Measurements from ENCODE around the gene ADAMTS12. TPM values are rescaled to one million over a fixed set of nuclear protein-coding genes. Genes with fewer than 3 reads are reported as not detected.

Gene ADAMTS12
- polyA plus RNA-seq, 6 donors from 2014 or later, result not detected

GRCh38 chr5:33806738-33807442 lies 84.9 kb downstream of the ADAMTS12 start:
- ATAC-seq (ENCODE audit: low read depth in 2 of 2), result no peak
- Mint-ChIP-seq H3K9me3 (peaks cover 0 to 7% (median 0%) of the 10 kb centered on the region in 7 donors), H3K4me1 (no peaks in the 10 kb centered on the region), H3K4me3 (no peak overlapping the region), H3K27ac (no peak overlapping the region), H3K36me3 (no peaks in the 10 kb centered on the region), H3K27me3 (peaks cover 0 to 19% (median 12%) of the 10 kb centered on the region in 3 donors)
- DNase-seq, result no peak

GRCh38 chr5:33801292-33801691 lies 90.5 kb downstream of the ADAMTS12 start:
- Mint-ChIP-seq H3K9me3 (peaks cover 0 to 1% (median 0%) of the 10 kb centered on the region in 7 donors), H3K4me3 (no peak overlapping the region), H3K27ac (no peak overlapping the region), H3K4me1 (no peaks in the 10 kb centered on the region), H3K36me3 (no peaks in the 10 kb centered on the region), H3K27me3 (peaks cover 0 to 12% (median 10%) of the 10 kb centered on the region in 3 donors)
- DNase-seq, result no peak
- ATAC-seq (ENCODE audit: low read depth in 2 of 2), result no peak

DNA sequence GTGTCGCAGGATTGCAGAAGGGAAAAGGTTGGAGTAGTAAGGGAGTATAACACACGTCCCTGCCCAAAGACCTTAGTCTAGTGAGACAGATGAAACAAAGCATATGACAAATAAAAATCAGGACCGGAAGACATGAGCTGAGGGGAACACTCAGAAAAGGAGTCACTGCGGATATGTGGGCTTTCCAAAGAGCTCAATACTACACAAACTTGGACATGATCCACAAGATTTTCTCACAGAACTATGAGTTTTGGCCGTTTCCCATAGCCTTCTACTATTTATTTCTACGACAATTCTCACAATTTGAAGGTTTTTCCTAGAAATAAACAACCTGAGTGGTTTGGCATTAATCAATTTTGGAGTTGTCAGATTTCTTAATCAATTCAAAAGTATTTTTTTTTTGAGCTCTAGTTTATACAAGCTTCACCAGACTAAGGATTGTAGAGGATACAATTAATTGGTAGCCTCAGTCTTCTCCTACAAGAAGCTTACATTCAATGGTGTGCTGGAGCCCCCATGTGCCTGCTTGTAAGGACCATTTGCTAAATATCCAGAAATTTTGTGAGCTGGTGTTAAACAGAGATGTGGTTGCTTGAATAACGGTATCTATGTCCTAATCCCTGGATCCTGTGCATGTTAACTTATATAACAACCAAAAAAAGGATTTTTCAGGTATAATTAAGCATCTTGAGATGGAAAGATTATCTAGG lies 91.4 kb downstream of the ADAMTS12 start:
- Mint-ChIP-seq H3K27me3 (peaks cover 0 to 12% (median 10%) of the 10 kb centered on the region in 3 donors), H3K9me3 (peaks cover 0 to 1% (median 0%) of the 10 kb centered on the region in 7 donors), H3K27ac (no peak overlapping the region), H3K4me1 (no peaks in the 10 kb centered on the region), H3K4me3 (no peak overlapping the region), H3K36me3 (no peaks in the 10 kb centered on the region)
- ATAC-seq (ENCODE audit: low read depth in 2 of 2) (no peak), DNase-seq (no peak)

GRCh38 chr5:33795496-33795895 lies 96.3 kb downstream of the ADAMTS12 start:
- Mint-ChIP-seq H3K4me3 (no peak overlapping the region), H3K27ac (no peak overlapping the region), H3K9me3 (no peaks in the 10 kb centered on the region), H3K36me3 (no peaks in the 10 kb centered on the region), H3K27me3 (no peaks in the 10 kb centered on the region), H3K4me1 (no peaks in the 10 kb centered on the region)
- DNase-seq (no peak), ATAC-seq (ENCODE audit: low read depth in 2 of 2) (no peak)

DNA sequence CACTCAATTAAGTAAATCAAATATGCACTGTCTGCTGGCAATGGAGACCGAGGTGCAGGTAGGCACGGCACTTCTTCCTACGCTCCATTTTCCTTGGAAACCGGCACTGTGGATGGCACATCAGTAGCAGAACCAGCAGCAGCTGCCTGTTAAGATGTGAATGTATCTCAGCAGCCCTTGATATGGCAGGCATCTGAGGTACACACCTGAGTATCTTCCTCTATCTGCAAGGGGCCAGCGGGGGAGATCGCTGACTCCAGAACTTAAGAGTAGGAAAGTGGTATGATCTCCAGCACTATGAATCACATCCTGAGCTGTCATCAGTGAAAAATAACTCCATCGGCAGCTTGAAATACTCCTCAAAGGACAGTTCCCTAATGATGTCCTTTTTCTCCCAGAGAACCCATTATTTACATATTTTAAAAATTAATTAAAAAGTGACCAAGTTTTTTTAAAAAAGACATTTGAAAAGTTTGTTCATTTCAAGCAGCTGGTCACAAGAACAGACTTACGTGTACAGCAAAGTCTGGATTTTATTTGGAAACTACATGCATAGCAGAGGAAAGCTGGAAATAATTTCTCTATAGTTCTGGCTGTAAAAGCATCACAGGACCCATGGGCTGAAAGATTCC lies 97.1 kb downstream of the ADAMTS12 start:
- Mint-ChIP-seq H3K9me3 (no peaks in the 10 kb centered on the region), H3K4me1 (no peaks in the 10 kb centered on the region), H3K27me3 (no peaks in the 10 kb centered on the region), H3K36me3 (no peaks in the 10 kb centered on the region), H3K4me3 (no peak overlapping the region), H3K27ac (peak overlapping the region in 1 of 6 donors; percentile 80)
- ATAC-seq (ENCODE audit: low read depth in 2 of 2) (no peak), DNase-seq (no peak)

DNA sequence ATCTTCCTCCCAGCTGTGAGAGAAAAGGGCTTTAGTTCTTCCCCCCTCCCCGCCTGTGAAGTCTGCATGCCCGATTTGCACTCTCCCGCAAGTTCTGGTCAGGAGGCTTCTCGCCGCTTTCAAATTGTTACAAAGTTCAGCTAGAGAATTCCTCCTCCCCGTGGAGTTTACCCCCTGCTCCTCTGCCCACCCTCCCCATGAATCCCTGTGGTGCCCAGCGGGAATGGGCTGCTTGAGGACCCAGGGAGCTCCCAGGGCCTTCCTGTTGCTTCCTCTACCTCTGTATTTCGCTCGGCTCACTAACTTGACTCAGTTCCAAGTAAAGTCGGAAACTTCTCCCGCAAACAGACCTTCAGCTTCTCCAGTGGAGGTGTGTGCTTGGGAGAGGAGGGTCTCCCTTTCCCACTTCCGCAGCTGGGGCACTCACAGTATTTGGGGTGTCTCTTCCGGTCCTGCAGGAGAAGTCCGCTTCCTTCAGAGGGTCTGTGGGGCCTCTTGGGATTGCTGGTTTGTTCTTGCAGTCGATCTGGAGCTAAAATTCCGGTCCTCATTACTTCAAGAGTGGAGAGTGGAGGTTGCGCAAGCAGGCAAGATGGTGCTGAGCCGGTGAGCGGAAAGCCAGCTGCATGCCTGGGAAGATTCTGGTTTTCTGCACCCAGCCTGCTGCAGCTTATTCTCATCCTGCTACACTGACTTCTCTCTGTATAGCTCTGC lies 97.8 kb downstream of the ADAMTS12 start:
- H3K36me3 Mint-ChIP-seq, result no peaks in the 10 kb centered on the region
- no peaks in the 10 kb centered on the region for H3K27me3 Mint-ChIP-seq
- no peaks in the 10 kb centered on the region for H3K4me1 Mint-ChIP-seq
- DNase-seq, result no peak
- H3K9me3 Mint-ChIP-seq, result no peaks in the 10 kb centered on the region
- no peak overlapping the region for H3K4me3 Mint-ChIP-seq
- peak overlapping the region in 1 of 6 donors; percentile 80 for H3K27ac Mint-ChIP-seq
- no peak for ATAC-seq (ENCODE audit: low read depth in 2 of 2)

DNA sequence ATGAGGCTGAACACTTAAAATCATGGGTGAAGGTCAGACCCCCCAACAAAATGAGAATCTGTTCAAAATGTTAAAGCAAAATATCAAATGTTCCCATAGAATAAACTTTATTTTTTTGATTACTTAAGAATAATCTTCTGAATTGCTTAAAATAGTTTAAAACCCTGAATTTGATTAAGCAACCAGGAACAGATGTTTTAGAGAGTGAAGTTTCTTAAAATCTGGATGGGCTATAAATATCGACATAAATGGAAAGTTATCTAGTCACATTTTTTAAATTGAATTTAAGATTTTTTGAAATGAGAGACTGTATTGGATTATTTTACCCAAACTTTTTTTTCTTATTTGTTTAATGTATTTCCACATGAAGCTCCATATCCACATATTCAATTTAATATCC lies 98.5 kb downstream of the ADAMTS12 start:
- no peak overlapping the region for H3K27ac Mint-ChIP-seq
- no peak overlapping the region for H3K4me3 Mint-ChIP-seq
- no peaks in the 10 kb centered on the region for H3K36me3 Mint-ChIP-seq
- no peaks in the 10 kb centered on the region for H3K4me1 Mint-ChIP-seq
- H3K27me3 Mint-ChIP-seq, result no peaks in the 10 kb centered on the region
- no peak for ATAC-seq (ENCODE audit: low read depth in 2 of 2)
- DNase-seq, result no peak
- no peaks in the 10 kb centered on the region for H3K9me3 Mint-ChIP-seq

DNA sequence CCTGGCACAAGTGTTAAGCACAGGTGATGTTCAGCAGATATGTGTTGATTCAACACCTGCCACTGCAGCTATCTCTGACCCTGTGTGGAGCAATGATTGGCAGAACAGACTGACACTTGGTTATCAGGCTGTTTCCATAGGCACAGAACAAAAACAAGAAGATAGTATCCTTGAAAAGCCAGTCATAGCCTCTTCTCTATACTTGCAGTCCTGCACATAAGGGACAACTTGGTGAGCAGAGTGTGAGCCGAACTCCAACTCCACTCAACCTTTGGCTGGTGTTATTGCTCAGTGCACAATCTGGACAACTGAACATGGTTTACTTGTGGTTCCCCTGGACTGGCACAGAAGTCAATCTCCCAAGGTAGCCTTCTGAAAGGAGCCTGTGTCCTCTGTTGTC lies 99.2 kb downstream of the ADAMTS12 start:
- Mint-ChIP-seq H3K4me1 (no peaks in the 10 kb centered on the region), H3K27ac (no peak overlapping the region), H3K9me3 (peaks cover 0 to under 1% (median 0%) of the 10 kb centered on the region in 7 donors), H3K4me3 (no peak overlapping the region), H3K27me3 (no peaks in the 10 kb centered on the region), H3K36me3 (no peaks in the 10 kb centered on the region)
- no peak for DNase-seq
- no peak for ATAC-seq (ENCODE audit: low read depth in 2 of 2)

- no peak for ATAC-seq (ENCODE audit: low read depth in 2 of 2)
- Mint-ChIP-seq H3K9me3 (peaks cover 0 to 15% (median 2%) of the 10 kb centered on the region in 7 donors), H3K27me3 (no peaks in the 10 kb centered on the region), H3K4me1 (no peaks in the 10 kb centered on the region), H3K4me3 (no peak overlapping the region), H3K36me3 (no peaks in the 10 kb centered on the region), H3K27ac (no peak overlapping the region)
- DNase-seq, result no peak
Measured at GRCh38 chr5:33789567-33789957, 102.2 kb downstream of the ADAMTS12 start.

- Mint-ChIP-seq H3K4me1 (no peaks in the 10 kb centered on the region), H3K9me3 (peaks cover 0 to 15% (median 2%) of the 10 kb centered on the region in 7 donors), H3K4me3 (no peak overlapping the region), H3K36me3 (no peaks in the 10 kb centered on the region), H3K27me3 (no peaks in the 10 kb centered on the region), H3K27ac (no peak overlapping the region)
- DNase-seq, result no peak
- ATAC-seq (ENCODE audit: low read depth in 2 of 2), result no peak
Measured at GRCh38 chr5:33788922-33789566, 102.7 kb downstream of the ADAMTS12 start.

GRCh38 chr5:33785571-33785970 lies 106.2 kb downstream of the ADAMTS12 start:
- H3K27ac Mint-ChIP-seq, result no peak overlapping the region
- no peaks in the 10 kb centered on the region for H3K36me3 Mint-ChIP-seq
- H3K9me3 Mint-ChIP-seq, result peaks cover 0 to 15% (median 2%) of the 10 kb centered on the region in 7 donors
- ATAC-seq (ENCODE audit: low read depth in 2 of 2), result no peak
- no peak overlapping the region for H3K4me3 Mint-ChIP-seq
- no peaks in the 10 kb centered on the region for H3K4me1 Mint-ChIP-seq
- DNase-seq, result no peak
- no peaks in the 10 kb centered on the region for H3K27me3 Mint-ChIP-seq

GRCh38 chr5:33781286-33781685 lies 110.5 kb downstream of the ADAMTS12 start:
- H3K4me3 Mint-ChIP-seq, result no peak overlapping the region
- H3K27me3 Mint-ChIP-seq, result peaks cover 0 to 7% (median 0%) of the 10 kb centered on the region in 3 donors
- H3K9me3 Mint-ChIP-seq, result peaks cover 0 to 21% (median 10%) of the 10 kb centered on the region in 7 donors
- H3K27ac Mint-ChIP-seq, result no peak overlapping the region
- ATAC-seq (ENCODE audit: low read depth in 2 of 2), result no peak
- H3K4me1 Mint-ChIP-seq, result no peaks in the 10 kb centered on the region
- no peak for DNase-seq
- no peaks in the 10 kb centered on the region for H3K36me3 Mint-ChIP-seq

DNA sequence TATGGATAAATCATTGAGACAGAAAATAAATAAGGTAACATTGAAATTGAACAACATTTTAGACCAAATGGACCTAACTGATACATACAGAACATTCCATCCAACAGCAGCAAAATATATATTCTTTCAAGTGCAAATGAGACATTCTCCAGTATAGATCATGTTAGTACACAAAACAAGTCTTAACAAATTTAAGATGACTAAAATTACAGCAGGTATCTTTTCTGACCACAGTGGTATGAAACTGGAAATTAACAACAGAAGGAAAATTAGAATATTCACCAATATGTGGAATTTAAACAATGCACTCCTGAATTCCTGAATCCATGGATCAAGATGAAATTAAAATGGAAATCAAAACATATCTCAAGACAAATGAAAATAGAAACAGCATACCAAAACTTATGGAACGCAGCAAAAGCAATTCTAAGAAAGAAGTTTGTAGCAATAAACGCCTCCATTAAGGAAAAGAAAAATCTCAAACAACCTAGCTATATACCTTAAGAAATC lies 115.6 kb downstream of the ADAMTS12 start:
- ATAC-seq (ENCODE audit: low read depth in 2 of 2) (no peak), DNase-seq (no peak)
- Mint-ChIP-seq H3K36me3 (no peaks in the 10 kb centered on the region), H3K27ac (no peak overlapping the region), H3K9me3 (peaks cover 0 to 9% (median 6%) of the 10 kb centered on the region in 7 donors), H3K4me1 (no peaks in the 10 kb centered on the region), H3K27me3 (peaks cover 0 to 7% (median 0%) of the 10 kb centered on the region in 3 donors), H3K4me3 (no peak overlapping the region)
